Hypothalamus (tissue), 51 donors: Measurements from ENCODE around the gene CES2.
"Not testable (repeated sequence)": the region's sequence is repeated elsewhere in the genome, so short reads cannot be mapped to it uniquely, and the experiment has no call there.

Experiments used
- DNase-seq, 51 donors: peaks; one replicate each; lab custom pipeline; 2025; lab: John Stamatoyannopoulos, UW

CES2 gene, protein sequence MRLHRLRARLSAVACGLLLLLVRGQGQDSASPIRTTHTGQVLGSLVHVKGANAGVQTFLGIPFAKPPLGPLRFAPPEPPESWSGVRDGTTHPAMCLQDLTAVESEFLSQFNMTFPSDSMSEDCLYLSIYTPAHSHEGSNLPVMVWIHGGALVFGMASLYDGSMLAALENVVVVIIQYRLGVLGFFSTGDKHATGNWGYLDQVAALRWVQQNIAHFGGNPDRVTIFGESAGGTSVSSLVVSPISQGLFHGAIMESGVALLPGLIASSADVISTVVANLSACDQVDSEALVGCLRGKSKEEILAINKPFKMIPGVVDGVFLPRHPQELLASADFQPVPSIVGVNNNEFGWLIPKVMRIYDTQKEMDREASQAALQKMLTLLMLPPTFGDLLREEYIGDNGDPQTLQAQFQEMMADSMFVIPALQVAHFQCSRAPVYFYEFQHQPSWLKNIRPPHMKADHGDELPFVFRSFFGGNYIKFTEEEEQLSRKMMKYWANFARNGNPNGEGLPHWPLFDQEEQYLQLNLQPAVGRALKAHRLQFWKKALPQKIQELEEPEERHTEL

DNA sequence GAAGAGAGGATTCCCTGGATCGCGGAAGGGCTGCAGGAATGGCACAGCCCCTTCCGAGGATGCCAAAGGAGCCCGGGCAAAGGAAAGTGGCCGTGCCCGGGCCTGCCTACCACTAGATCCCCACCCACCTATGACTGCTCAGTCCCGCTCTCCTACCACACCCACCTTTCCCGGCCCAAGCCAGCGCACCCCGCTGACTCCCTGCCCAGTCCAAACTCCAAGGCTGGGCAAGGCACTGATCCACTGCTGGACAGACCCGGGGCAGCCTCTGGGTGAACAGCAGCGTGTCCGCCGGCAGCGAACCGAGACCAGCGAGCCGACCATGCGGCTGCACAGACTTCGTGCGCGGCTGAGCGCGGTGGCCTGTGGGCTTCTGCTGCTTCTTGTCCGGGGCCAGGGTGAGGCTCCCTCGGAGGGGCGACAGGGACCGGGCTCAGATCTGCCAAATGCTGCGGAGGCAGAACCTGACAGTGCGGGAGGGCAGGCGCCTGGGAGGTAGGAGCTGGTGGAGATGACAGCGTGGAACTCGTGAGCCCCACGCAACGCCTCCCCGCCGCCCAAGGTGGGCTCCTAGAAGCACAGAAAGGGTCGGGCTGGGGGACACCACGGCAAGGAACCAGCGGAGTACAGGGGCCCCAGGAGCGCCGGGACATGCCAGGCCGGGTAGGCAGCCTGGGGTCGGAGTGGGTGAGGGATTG, at the start of gene CES2:
TSS of gene CES2 (plus strand) at position 203 of the 698 bp plus-strand sequence. CDS start at position 323, 120 bp downstream.
- DNase-seq: peak in 10 of 51 donors; percentile 12 to 46 (median 26)

DNA sequence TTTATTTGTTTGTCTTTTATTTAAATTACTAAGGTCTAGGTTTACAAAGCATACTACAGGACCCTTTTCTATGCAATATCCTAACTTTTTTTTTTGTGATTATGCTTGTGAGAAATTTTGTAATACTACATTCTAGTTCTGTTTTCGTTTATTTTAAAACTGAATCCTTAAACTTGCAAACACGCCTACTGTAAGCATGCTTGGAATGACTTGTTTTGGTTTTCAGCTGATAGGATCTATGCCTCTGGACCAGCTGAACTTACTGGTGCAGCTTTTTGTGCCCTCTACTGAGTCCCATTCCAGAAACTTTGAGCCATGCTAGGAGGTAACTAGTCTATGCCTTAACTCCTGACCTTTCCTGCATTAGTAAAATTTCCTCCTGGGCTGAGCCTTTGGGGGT, 49.0 kb upstream of the CES2 start:
- DNase-seq: no peak

DNA sequence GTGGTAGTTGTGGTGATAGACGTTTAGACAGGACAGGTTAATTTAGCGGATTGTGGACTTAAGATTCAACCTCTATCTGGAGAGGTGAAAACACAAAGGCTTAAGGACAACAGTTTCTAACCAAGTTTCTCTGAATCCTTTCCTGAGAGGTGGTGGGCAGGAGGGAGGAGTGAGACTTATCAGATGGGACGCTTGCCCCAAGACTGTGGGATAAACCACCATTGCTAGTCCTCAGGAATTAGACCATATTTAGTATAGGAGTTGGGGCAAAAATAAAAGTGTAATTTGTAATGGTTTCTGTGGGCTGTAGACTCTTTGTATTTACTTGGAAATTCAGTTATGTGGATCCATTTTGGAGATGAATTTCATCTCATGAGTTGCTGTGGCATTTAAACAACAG, 48.4 kb upstream of the CES2 start:
- DNase-seq: no peak

DNA sequence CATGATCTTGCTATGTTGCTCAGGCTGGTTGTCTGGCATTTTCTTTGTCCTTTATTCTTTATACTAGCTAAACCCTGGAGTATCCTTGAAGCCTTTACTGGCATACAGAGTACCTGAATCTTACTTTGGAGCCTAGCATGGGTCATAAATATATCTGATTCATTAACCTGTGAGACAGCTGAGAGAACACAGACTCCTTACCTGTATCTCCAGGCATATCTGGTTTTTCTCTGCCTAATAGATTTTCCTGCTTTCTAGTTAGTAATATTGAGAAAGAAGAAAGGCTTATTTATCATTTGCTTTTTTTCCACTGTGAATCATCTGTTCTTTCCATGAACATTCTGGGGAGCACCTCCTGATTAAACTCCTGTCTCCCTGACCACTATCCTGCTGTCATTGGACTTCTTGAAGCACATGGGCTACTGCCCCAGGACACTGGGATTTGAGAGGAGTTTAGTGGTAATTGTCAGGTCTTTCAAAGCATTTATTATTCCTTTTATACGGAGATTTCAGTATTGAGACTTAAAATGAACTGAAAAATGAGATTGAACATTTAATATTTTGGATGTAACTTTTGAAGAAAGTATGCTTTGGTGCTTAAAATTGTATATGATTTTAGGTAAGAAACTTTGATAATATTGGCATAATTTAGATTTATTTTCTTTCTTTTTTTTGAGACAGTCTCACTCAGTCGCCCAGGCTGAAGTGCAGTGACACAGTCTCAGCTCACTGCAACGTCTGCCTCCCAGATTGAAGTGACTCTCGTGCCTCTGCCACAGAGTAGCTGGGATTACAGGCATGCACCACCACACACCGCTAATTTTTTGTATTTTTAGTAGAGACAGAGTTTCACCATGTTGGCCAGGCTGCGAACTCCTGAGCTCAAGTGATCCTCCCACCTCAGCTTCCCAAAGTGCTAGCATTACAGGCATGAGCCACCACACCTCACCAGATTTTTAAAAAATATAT, 46.4 kb upstream of the CES2 start:
- DNase-seq: no peak

DNA sequence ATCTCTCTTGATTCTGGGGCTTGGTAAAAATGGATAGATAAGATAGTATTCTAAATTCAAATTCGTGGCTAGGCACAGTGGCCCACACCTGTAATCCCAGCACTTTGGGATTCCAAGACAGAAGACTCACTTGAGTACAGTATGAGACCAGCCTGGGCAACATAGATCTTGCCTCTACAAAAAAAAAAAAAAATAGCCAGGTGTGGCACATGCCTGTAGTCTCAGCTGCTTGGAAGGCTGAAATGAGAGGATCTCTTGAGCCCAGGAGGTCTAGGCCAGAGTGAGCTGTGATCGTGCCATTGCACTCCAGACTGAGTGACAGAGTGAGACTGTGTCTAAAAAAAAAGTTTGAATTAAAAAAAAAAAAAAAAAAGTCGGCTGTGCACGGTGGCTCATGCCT, 45.7 kb upstream of the CES2 start:
- no peak for DNase-seq

DNA sequence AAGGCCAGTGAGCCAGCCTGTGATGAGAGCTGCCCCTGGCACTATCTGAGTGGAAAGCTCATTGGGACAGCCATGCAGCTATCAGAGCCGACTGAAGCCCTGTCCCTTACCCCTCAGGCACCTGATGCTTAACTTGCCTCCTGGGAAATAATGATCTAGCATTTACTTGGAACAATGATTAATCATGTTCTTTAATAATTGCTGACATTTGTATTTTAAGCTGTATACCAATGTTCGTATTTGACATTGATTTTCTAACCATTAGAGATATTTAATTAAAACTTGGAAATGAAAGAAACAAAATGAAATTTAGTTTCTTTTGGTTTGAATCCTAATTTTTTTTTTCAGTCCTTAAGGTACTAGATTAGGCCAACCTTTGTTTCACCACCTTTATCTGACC, 44.5 kb upstream of the CES2 start:
- peak in 1 of 51 donors; percentile 11 for DNase-seq

DNA sequence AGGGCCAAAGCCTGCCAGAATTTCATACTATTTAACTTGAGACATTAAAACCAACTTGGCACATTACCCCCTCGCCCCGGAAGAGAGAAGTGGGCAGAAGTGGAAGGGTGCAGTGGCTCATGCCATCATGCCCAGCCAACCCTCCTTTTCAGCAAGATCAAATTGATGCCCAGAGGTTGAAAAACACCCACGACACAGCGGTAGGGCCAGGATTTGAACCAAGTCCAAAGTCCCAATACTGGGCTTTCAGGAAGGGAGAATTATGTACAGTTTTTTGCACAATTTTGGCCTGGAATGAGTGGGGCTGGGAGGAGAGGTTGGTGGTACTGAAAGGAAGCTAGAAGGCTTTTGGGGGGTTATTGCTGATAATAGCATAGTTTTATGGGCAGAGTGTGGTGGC, 44.0 kb upstream of the CES2 start:
- no peak for DNase-seq

DNA sequence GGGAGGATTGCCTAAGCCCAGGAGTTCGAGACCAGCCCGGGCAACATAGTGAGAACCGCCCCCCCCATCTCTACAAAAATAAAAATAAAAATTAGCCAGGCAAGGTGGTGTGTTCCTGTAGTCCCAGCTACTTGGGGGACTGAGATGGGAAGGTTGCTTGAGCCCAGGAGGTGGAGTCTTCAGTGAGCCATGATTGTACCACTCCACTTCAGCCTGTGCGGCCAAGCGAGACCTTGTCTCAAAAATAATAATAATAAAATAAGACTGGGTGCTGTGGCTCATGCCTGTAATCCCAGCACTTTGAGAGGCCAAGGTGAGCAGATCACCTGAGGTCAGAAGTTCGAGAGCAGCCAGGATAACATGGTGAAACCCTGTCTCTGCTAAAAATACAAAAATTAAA, 43.5 kb upstream of the CES2 start:
- DNase-seq: no peak

DNA sequence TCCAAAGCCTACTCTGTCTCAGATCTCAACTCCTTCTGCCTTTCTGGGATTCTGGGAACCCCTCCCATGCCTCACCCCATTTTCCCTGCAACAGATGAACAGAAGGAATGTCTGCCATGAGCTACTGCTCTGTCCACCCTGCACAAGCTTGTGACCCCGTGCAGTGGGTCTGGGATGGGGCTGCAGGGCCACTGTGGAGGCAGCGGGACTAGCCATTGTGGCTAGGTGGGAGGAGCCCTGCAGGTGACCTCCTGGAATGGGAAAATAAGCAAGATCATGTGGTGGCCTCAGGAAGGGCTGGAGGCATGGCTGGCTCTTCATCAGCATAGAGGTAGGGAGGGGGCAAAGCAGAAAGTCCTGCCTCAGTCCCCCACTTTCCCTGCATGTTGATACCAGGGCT, 41.3 kb upstream of the CES2 start:
- DNase-seq: no peak

DNA sequence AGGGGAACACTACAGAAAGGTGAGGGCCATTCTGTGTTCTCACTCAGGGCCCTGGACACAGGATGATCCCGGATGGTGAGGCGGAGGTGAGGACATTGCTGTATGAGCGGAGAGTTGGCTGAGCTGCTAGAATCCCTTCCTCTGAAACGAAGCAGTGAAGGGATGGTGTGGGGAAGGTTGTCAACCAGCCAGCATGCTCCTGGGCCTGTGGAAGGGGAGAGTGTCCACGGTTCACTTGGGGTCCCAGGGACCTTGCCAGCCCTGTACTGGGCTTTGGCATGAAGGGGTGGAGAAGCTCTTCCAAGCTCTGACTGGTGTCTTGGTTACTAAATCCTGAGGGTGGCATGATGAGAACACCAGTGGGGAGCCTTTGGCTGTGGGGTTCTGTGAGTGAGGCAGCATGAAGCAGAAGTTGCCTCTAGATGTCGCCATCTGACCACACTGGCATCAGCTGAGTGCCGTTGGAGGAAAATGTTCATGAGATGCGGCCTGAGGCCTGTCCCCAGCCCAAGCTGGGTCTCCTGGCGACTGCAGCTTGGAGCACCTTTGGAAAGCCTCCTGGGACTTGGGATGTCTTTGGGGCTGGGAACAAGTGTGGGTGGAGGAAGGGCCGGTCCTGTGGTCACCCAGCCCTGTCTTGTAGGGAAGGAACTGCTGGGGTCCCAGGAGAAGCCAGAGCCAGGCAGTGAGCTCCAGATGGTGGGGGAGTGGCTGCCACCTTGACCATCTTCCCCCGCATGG, 40.2 kb upstream of the CES2 start:
- peak in 44 of 51 donors; percentile 10 to 81 (median 44) for DNase-seq

DNA sequence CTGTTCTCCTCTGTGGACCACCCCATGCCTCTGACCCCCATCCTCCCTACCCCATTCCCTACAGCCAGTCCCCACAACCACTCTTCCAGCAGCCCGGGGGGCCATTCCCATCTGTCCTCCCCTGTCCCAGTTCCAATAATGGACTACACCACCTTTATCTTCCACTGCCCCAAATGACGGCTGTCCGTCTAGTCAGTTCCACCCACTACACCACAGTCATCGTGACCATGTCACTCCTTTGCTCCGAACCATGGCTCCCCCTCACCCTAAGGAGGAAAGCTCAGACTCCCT, 39.7 kb upstream of the CES2 start:
- no peak for DNase-seq

DNA sequence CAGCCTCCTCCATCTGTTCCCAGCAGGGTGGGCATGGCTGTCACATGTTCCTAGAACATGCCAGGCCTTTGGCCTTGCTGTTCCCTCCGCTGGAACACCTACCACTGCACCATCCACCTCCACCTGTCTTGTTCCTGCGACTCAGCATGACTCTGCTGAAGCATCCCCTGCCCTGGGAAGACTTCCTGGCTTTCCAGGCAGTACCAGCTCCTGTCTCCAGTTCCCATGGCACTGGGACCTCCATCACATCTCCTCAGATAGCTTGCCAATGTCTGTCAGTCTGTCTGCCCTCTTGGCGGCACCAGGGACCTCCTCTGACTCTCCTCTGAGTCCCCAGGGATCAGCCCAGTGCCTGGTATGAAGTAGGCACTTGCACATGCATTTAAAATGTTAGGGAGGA, 39.3 kb upstream of the CES2 start:
- no peak for DNase-seq

DNA sequence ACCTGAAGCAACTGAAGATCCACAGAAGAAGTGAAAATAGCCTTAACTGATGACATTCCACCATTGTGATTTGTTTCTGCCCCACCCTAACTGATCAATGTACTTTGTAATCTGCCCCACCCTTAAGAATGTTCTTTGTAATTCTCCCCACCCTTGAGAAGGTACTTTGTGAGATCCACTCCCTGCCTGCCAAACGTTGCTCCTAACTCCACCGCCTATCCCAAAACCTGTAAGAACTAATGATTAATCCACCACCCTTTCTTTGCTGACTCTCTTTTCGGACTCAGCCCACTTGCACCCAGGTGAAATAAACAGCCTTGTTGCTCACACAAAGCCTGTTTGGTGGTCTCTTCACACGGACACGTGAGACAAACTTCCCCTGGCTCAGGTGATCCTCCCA, 38.6 kb upstream of the CES2 start:
- DNase-seq: not testable (repeated sequence)

DNA sequence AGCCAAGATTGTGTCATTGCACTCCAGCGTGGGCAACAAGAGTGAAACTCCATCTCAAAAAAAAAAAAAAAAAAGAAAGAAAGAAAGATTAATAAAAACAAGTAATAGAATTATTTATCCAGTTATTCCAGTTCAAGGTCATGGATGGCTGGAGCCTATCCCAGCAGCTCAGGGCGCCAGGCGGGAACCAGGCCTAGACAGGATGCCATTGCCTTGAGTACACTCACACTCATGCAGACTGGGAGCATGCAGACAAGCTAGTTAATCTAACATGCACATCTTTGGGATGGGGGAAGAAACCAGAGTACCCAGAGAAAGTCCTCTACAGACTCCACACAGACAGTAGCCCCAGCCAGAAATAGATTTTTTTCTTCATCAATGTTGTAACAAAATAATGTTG, 37.1 kb upstream of the CES2 start:
- DNase-seq: no peak

DNA sequence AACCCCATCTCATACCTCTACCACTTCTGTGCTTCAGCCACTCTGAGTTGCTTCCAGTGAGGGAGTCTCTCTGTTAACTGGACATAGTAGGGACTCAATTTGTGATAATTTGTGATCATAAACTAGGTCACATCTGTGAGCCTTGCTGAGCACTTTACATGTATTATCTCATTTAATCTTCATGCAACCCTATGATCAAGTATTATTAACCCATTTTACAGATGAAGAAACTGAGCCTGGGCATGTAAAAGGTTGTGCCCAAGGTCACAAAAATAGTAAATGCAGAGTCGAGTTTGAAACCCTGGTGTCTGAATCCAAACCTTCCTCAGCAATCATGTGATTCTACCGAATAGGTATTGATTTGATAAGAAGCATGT, 36.4 kb upstream of the CES2 start:
- no peak for DNase-seq

DNA sequence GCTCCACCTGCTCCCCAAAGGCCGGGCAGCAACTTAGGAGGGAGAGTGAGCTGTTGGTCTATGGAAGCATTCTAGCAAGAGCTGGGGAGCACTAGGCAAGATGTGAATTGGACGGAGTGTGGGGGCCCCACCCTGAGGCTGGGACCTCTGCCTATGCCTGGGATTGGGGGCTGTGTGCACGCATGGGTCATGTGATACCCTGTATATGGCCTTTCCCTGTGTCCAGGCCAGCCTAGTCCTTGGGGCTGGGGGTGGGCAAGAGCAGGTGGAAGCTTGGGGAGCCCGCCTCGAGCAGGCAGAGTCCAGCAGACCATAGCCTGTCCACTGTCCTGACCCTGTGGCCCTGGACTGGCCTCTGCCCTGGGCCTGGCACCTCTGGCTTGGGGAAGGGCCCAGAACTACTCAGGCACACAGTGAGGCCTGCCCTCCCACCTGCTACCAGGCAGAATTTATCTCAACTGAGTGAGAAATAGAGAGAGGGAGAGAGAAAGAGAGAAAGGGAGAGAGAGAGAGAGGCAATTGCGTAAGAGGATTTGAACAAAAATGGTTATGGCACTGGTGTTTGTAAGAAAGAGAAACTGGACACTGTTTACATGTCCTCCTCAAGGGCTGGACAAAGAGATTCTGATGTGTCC, 35.9 kb upstream of the CES2 start:
- DNase-seq: no peak

DNA sequence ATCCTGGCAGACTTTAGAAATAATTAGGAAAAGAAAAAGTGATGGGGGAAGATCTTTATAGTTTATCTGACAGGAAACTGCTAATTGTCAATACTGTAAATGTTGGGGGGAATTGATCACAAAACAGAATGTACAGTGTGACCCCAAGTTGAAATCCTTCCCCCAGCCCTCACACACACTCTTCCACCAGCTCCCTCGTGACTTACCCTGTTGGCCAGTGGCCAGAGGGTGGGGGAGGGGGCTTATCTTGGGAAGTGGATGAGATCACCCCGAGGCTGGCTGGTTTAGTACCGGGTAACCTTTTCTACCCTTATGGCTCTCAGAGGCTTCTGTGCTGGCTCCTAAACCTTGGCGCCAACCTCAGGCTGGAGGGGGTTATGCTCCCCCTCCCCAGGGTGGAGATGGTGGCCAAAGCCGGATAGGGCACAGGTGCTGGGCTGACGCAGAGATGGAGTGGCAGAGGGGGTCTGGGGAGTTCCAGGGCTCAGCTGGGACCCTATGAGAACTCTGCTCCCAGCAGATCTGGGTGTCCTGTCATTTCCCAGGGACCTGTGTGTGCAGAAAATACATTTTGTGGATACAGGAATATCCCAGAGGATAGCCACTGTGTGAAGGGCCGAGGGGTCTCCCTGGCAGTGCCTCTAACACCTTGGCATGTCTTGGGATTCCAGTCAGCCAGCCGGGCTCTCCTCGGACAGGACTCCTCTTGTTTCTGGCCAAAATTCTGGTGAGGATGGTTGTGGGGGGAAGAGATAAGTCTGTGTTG, 35.2 kb upstream of the CES2 start:
- peak in 5 of 51 donors; percentile 5 to 58 (median 18) for DNase-seq

DNA sequence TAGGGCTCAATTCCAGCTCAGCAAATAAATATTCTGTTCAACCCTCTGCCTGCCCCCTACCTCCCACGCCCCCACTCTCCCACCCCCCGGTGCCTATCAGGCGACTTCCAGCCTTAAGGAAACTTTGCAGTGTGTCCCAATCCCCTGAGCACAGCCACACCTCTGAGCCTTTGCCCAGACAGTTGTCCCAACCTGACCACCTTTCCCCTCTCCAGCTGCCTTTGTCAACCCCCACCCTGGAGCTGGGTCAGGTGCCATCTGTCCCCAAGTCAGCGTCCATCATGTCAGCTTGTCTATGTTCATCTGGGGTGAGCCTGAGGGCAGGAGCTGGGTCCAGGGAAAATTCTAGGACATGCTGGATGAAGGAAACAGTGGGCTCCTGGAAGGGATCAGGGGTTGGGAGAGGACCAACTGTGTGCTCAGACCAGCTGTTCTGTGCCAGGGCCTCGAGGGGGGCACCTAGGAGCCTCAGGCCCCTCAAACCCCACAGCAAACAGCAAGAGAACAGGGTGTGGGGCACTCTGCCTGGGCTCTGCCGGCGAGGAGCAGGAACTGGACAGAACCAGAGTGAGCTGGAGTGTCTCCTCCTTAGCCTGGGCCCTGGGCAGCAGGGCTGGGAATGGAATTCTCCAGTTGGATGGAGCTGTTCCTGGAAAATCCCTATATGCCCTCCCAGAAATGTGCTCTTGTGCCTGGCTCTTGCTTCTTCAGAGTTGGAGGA, 34.4 kb upstream of the CES2 start:
- DNase-seq: peak in 4 of 51 donors; percentile 19 to 40 (median 31)
